Epithelial cell of proximal tubule (primary cell): ENCODE measurements around the gene SEMA4C. TPM values are rescaled to one million over a fixed set of nuclear protein-coding genes. Genes with fewer than 3 reads are reported as not detected.
A peak's percentile ranks its signal among the peaks of the same experiment; 100 is the strongest.

ENCODE experiments used
- DNase-seq: peaks from one replicate; pipeline ENCODE4 v3.0.0-alpha.2; 2011; ENCODE audit warnings: low read depth
- H3K4me3 ChIP-seq: 2 replicates; pipeline ENCODE4 v1.5.1; 2011; ENCODE audit warnings: low read depth, mild to moderate bottlenecking, low read length
- CTCF ChIP-seq: conservative IDR thresholded peaks from 2 replicates; pipeline ENCODE4 v1.5.1; 2012; ENCODE audit warnings: low read depth, mild to moderate bottlenecking, low read length
- total RNA-seq: library from RNA; depleted of rRNA; stranded (reverse); fragments of >200 nt; gene quantifications from 2 replicates; pipeline ENCODE4 v1.2.3, GENCODE V29; 2015

SEMA4C gene
- total RNA-seq, 1 donor from 2014 or later = 35.3 TPM

GRCh38 chr2:96867756-96868554 lies 1.9 kb downstream of the SEMA4C start:
- H3K4me3 ChIP-seq = peak overlapping the region; percentile 91
- no peak for DNase-seq
- no peak for TF ChIP-seq CTCF

GRCh38 chr2:96866986-96867755 lies 2.7 kb downstream of the SEMA4C start:
- no peak for DNase-seq
- H3K4me3 ChIP-seq = peak overlapping the region; percentile 91
- no peak for TF ChIP-seq CTCF

GRCh38 chr2:96866586-96866985 lies 3.3 kb downstream of the SEMA4C start:
- no peak for TF ChIP-seq CTCF
- no peak for DNase-seq
- no peak overlapping the region for H3K4me3 ChIP-seq

GRCh38 chr2:96866149-96866548 lies 3.7 kb downstream of the SEMA4C start:
- TF ChIP-seq CTCF = no peak
- DNase-seq = no peak

GRCh38 chr2:96865654-96866053 lies 4.2 kb downstream of the SEMA4C start:
- TF ChIP-seq CTCF = no peak
- no peak overlapping the region for H3K4me3 ChIP-seq
- DNase-seq = no peak

More at GRCh38 chr2:96866149-96866548, 3.7 kb downstream of the SEMA4C start:
- no peak overlapping the region for H3K4me3 ChIP-seq

GRCh38 chr2:96864343-96865091 lies 5.4 kb downstream of the SEMA4C start:
- DNase-seq = no peak
- H3K4me3 ChIP-seq = no peak overlapping the region
- no peak for TF ChIP-seq CTCF
